Astrocyte (in vitro differentiated cells and primary cell): ENCODE results near the gene PPM1H.

Experiments used
- EZH2 ChIP-seq: IDR thresholded peaks from 2 replicates; pipeline ENCODE4 v1.6.1; 2012; ENCODE audit warnings: mild to moderate bottlenecking, low read length, inconsistent platforms; ENCODE audit not compliant: insufficient read depth
- TF ChIP-seq, protein P1 (sequence below): IDR thresholded peaks from 2 replicates; pipeline ENCODE4 v1.5.1; 2011; ENCODE audit warnings: low read depth, mild to moderate bottlenecking, inconsistent platforms, low read length, moderate library complexity; ENCODE audit not compliant: insufficient read depth

DNA sequence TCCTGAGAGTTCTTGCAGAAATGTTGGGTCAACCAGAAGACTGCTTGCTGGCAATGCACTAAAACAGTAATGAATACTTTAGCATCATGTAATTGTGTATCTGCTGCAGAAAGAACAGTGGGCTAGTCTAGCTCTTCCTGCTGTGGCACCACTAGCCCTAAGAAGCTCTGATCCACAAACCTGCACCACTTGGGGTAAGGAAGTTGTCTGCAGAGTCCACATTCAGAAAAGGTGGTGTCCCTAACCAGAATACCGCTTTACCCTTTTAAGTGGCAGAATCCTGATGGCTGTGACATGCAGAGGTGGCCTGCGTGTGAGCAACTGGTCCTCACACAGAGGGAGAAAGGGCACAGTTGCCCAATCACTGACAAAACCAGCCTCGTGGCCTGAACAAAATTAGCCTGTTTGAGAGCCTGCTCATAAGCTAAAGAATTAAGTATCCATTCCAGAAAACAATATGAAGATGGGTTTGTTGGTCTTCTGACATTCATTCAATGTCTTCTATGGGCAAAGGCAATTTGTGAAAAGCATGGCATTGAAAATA lies 165.8 kb downstream of the PPM1H start:
- no peak for TF ChIP-seq EZH2
- TF ChIP-seq, protein P1, sequence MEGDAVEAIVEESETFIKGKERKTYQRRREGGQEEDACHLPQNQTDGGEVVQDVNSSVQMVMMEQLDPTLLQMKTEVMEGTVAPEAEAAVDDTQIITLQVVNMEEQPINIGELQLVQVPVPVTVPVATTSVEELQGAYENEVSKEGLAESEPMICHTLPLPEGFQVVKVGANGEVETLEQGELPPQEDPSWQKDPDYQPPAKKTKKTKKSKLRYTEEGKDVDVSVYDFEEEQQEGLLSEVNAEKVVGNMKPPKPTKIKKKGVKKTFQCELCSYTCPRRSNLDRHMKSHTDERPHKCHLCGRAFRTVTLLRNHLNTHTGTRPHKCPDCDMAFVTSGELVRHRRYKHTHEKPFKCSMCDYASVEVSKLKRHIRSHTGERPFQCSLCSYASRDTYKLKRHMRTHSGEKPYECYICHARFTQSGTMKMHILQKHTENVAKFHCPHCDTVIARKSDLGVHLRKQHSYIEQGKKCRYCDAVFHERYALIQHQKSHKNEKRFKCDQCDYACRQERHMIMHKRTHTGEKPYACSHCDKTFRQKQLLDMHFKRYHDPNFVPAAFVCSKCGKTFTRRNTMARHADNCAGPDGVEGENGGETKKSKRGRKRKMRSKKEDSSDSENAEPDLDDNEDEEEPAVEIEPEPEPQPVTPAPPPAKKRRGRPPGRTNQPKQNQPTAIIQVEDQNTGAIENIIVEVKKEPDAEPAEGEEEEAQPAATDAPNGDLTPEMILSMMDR: no peak
